ENCODE measurements around the gene OGG1.

Gene OGG1

DNA sequence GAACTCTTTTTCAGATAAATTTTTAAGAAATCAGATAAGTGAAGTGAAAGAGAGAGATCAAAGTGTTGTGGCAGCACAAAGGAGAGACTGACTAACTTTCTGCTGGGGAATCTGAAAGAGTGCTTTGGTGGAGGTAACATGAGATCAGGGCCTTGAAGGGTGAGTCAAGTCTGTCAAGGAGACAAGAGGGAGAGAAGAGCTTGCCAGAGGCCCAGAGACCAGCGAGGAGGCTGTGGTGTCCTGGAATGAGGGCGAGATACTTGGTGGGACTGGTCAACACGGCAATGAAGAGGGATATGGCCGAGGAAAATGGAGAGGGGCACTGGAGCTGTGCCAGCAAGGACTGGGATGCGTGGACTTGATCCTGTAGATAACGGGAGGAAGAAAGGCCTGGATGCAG lies 38.0 kb downstream of the OGG1 start:
- no peak for DNase-seq

- DNase-seq: no peak
These were observed 41.4 kb downstream of the OGG1 start for GRCh38 chr3:9791127-9791526.

- no peak for DNase-seq
These were observed 42.1 kb downstream of the OGG1 start for GRCh38 chr3:9791790-9792404.

DNA sequence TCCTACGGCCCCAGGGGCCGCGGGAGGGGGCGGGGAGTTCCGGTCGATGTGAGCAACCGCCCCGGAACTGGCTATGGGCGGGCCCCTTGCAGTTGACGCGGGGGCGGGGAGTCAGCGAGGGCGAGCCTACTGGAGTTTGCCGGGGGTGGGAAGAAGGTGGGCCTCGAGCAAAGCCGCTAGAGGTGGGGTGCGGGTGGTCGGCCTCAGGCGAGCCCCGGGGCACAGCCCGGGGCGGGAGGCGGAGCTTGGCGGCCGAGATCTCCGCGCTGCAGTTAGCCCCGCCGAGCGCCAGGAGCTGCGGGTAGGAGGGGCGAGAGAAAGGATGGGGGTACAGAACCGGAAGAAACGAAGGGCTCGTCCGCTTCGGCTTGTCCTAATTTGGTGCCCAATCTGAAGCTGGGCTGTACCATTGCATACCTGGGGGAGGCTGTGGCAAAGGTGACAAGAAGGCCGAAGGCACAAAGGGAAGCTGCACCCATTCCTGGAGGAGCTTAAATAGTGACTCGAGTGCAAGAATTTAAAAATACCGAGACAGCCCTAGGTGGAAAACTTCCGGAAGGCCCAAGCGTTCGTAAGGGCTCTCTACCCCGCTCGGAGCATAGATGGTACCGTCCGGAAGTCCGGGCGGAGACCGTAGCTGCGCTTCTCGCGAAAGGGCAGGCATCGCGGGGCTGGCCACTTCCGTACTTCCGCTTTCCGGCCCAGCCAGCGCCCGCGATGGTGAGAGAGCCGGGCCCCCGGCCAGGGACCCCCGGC lies 42.8 kb downstream of the OGG1 start, which contains the start of the genes ARPC4 and TADA3:
TSS of gene ARPC4 (plus strand) at position 678 of the 756 bp plus-strand sequence. CDS start at position 718, 40 bp downstream.
TSS of gene TADA3 (minus strand) at position 69 of the 756 bp plus-strand sequence. CDS start 1,007 bp downstream, outside the sequence.
- DNase-seq: peak; percentile 74

GRCh38 chr3:9793161-9793781 lies 43.5 kb downstream of the OGG1 start:
- no peak for DNase-seq

DNA sequence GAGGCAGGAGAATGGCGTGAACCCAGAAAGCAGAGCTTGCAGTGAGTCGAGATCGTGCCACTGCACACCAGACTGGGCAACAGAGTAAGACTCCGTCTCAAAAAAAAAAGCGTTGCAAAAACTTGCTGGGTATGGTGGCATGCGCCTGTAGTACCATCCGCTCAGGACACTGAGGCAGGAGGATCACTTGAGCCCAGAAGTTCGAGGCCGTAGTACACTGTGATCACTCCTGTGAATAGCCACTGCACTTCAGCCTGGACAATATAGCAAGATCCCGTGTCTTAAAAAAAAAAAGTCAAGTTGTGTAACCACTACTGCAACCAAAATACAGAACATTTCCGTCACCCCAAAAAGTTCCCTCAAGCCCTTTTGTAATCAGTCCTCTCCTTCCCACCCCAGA lies 44.6 kb downstream of the OGG1 start:
- DNase-seq: no peak

- DNase-seq: no peak
These were observed 45.5 kb downstream of the OGG1 start for GRCh38 chr3:9795207-9795606.

- DNase-seq: no peak
These were observed 47.6 kb downstream of the OGG1 start for GRCh38 chr3:9797196-9797945.

DNA sequence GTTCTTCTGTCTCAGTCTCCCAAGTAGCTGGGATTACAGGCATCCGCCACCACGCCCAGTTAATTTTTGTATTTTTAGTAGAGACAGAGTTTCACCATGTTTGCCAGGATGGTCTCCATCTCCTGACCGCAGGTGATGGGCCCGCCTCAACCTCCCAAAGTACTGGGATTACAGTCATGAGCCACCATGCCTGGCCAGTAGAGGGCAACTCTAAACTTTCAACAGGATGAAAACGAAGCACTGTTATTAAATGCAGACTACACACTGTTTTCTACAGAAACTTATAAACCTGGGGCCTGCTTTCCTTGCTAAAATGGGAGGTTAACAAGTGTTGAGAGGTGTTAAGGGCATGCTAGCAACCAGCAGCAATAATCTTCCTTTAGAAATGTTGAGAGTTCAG lies 50.8 kb downstream of the OGG1 start:
- no peak for DNase-seq

- no peak for DNase-seq
These were observed 53.7 kb downstream of the OGG1 start for GRCh38 chr3:9803494-9803893.

DNA sequence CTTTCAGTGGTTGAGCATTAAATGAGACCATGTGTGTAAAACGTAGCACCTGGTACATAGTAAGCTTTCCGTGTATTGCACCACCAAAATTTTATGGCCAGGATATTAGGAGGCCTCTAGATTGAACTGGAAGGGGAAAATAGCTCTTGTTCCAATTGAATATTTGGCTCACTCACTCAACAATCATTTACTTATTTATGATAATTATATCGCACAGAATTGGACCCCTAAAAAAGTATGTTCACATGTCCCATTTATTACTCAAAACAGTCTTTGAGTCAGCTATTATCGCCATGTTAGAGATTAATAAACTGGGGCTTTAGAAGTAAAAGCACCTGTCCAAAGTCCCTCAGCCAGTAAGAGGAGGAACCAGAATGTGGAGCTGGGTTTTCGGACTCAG lies 55.2 kb downstream of the OGG1 start:
- no peak for DNase-seq

DNA sequence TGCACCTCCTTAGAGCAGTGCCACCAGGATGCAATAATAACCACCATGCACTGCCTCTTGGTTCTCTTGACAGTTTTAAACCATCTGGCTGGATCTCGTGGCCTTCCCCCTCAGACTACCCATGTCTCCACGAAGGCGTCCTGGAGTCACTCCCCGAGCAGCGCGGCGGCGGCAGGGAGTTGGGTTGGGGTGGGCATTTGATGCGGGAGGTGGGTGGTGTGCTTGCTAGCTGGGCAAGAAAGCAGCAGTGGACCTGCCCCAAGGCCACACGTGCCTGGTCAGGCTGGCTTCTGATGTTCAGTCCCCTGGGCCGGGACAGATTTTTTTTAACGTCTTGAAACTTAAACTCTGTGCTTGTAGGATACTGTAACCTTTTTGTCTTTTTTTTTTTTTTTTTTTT lies 56.4 kb downstream of the OGG1 start:
- DNase-seq: no peak

Measured in NCI-H510A treated with DMSO at 0.1 percent for 48 hours (cell line).